Subcutaneous abdominal adipose tissue (tissue), 5 donors: Measurements from ENCODE around the gene LRP5.
"Not testable (repeated sequence)": the region's sequence is repeated elsewhere in the genome, so short reads cannot be mapped to it uniquely, and the experiment has no call there.

Experiments used
- H3K27ac ChIP-seq: one replicate; pipeline ENCODE4 v1.7.0; 2013; ENCODE audit warnings: low read depth, mild to moderate bottlenecking, inconsistent platforms, low read length, moderate library complexity
- H3K27me3 ChIP-seq, 5 donors: one replicate each; pipeline ENCODE4 v1.7.0; 2013; ENCODE audit warnings: low read length in 5 of 5, inconsistent platforms in 1 of 5; ENCODE audit not compliant: control insufficient read depth in 5 of 5, insufficient read depth in 4 of 5
- H3K36me3 ChIP-seq, 5 donors: one replicate each; pipeline ENCODE4 v1.7.0; 2013; ENCODE audit warnings: low read length in 5 of 5; ENCODE audit not compliant: control insufficient read depth in 5 of 5, insufficient read depth in 5 of 5
- H3K4me1 ChIP-seq, 5 donors: one replicate each; pipeline ENCODE4 v1.7.0; 2013; ENCODE audit warnings: low read length in 5 of 5, mild to moderate bottlenecking in 3 of 5, moderate library complexity in 1 of 5; ENCODE audit not compliant: control insufficient read depth in 5 of 5, insufficient read depth in 5 of 5
- H3K4me3 ChIP-seq, 5 donors: one replicate each; pipeline ENCODE4 v1.7.0; 2013; ENCODE audit warnings: low read length in 5 of 5, low read depth in 1 of 5
- H3K9ac ChIP-seq, 5 donors: one replicate each; pipeline ENCODE4 v1.7.0; 2013; ENCODE audit warnings: low read length in 5 of 5, mild to moderate bottlenecking in 4 of 5, moderate library complexity in 3 of 5
- H3K9me3 ChIP-seq, 5 donors: one replicate each; pipeline ENCODE4 v1.7.0; 2013; ENCODE audit warnings: low read length in 5 of 5; ENCODE audit not compliant: control insufficient read depth in 5 of 5
- donor health status: healthy.
- donor health status: healthy.
- donor health status: healthy.
- donor health status: healthy.
- donor health status: healthy.

Gene LRP5

DNA sequence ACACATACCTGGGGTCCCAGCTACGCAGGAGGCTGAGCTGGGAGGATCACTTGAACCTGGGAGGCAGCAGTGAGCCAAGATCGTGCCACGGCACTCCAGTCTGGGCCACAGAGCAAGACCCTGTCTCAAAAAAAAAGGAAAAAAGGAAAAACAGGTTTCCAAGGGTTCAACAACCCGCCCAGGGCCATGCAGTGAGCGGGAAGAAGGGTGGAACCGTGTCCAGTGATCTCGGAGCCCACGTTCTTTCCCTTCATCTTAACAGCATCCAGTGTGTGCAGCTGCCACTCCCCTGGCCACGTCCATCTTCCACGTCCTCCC, 14.9 kb upstream of the LRP5 start:
- Histone ChIP-seq H3K9me3 (no peaks in the 10 kb centered on the region), H3K4me3 (peak overlapping the region in 3 of 5 donors; percentile 36 to 40 (median 38)), H3K9ac (no peak overlapping the region), H3K27ac (no peak overlapping the region), H3K27me3 (no peaks in the 10 kb centered on the region), H3K36me3 (no peaks in the 10 kb centered on the region), H3K4me1 (peaks cover 1 to 26% (median 22%) of the 10 kb centered on the region in 5 donors)

DNA sequence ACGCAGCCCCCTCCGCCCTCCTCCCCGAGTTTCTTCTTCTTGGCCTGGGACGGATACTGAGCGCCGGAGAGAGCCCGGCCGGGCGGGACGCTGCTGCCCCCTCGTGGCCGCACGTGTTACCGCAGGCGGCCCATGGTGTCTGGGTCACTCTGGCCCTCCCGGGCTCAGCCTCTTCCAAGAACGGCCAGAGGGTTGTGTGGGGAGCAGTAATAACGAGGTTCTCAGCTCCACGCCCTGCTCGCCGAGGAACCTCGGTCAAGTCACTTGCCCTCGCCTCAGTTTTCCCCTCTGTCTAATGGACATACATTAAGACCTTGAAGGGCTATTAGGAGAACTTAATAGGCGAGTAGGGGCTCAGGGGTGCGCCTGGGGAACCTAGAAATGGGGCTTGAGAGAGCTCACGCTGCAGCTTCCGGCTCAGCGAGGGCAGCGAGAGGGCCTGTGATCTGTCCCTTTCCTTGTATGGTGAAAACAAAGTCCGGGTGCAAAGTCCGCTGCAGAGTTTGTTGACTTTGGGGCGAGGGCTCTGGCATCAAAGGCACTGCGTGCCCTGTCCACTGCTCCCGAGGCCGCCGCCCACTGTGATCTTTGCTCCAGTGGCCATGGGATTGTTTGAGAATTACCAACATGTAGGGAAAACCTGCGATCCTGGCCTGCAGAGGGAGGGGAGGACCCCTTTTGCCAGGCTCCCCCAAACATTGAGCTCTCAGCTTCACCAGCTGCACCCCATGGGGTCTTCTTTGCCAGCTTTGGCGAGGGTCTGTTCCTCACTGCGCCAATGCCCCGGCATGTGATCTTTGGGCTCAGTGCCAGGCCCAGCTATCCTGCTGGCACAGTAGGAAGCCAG, 14.4 kb upstream of the LRP5 start:
- H3K9ac ChIP-seq = peak overlapping the region in 1 of 5 donors; percentile 35
- no peaks in the 10 kb centered on the region for H3K9me3 ChIP-seq
- peaks cover 2 to 32% (median 28%) of the 10 kb centered on the region in 5 donors for H3K4me1 ChIP-seq
- no peaks in the 10 kb centered on the region for H3K27me3 ChIP-seq
- H3K36me3 ChIP-seq = no peaks in the 10 kb centered on the region
- peak overlapping the region in 2 of 5 donors; percentile 38 to 40 for H3K4me3 ChIP-seq
- no peak overlapping the region for H3K27ac ChIP-seq

DNA sequence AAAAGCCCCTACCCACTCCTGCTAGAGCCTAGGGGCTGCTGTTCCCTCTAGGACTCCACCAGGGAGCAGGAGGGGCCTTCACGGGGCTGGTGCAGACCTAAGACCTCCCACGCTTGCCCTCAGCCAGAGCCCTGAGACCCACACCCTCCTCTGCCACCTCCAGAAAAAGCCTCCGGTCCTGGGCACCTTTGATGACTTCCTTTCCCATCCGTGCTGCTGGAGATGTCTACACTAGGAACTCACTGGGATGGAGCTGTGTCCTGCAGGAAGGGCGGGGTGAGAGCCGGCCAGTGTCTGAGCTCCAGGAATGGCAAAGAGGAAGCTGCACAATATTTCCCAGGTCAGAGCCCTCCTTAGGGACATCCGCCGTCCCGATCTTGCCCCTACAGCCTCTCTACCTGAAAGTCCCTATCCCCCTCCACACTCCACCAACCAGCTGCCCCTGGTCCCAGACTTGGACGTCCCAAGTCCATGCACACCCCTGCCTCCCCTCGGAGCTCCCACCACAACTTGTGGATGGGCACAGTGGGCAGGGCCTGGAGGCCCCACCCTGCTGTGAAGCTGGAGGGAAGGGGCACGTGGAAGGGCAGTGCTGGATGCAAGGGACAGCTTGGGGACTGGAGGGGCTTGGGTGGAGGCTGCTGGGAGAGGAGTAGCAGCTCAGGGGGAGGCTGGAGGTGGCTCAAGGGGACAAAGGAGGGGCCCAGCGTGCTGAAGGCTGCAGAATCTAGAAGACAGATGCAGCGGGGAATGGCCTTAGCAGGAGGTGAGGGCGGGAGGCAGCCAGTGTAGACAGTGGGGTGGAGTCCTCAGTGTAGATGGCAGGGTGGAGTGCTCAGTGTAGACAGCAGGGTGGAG, 13.5 kb upstream of the LRP5 start:
- peak overlapping the region in 1 of 5 donors; percentile 35 for H3K9ac ChIP-seq
- H3K4me1 ChIP-seq = peaks cover 3 to 41% (median 34%) of the 10 kb centered on the region in 5 donors
- H3K4me3 ChIP-seq = no peak overlapping the region
- no peaks in the 10 kb centered on the region for H3K9me3 ChIP-seq
- no peaks in the 10 kb centered on the region for H3K36me3 ChIP-seq
- no peaks in the 10 kb centered on the region for H3K27me3 ChIP-seq
- H3K27ac ChIP-seq = no peak overlapping the region

DNA sequence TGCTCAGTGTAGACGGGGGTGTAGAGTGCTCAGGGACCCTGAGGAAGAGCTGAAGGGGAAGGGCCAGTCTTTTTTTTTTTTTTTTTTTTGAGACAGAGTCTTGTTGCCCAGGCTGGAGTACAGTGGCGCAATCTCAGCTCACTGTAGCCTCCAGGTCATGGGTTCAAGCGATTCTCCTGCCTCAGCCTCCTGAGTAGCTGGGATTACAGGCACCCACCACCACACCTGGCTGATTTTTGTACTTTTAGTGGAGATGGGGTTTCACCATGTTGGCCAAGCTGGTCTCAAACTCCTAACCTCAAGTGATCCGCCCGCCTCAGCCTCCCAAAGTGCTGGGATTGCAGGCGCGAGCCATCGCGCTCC, 12.9 kb upstream of the LRP5 start:
- H3K9ac ChIP-seq = not testable (repeated sequence)

DNA sequence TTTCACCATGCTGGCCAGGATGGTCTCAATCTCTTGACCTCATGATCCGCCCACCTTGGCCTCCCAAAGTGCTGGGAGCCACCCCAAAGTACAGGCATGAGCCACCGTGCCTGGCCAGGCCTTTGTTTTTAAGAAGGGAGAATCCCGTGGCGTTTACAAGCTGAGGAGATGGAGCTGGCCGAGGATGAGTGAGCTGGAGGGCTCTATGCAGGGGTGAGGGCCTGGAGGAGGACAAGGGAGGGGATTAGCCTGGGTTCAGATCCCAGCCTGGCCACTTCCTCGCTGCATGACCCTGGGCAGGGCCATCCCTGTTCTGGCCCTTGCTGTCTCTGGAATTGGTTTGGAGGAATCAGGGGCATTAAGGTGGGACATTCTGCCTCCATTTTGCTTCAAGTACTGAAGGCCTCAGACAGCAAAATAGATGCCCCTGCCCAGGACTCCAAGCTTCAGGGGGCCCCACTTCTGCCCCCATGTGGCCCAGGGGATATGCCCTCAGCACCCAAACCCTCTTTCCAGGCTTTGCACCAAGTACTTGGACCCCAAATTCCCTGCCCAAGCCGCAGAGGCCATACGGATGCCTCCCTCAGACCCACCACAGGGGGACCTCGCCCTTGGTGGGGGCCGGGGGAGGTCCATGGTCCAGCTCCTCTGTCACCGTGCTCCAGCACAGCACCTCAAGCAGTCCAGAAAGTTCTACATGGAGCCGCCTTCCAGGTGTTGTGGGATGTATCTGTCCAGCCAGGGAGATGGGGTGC, 12.1 kb upstream of the LRP5 start:
- H3K4me1 ChIP-seq = peaks cover 3 to 47% (median 40%) of the 10 kb centered on the region in 5 donors
- H3K4me3 ChIP-seq = no peak overlapping the region
- H3K36me3 ChIP-seq = no peaks in the 10 kb centered on the region
- H3K27ac ChIP-seq = no peak overlapping the region
- no peaks in the 10 kb centered on the region for H3K9me3 ChIP-seq
- no peaks in the 10 kb centered on the region for H3K27me3 ChIP-seq
- no peak overlapping the region for H3K9ac ChIP-seq

More for the DNA sequence above, 12.9 kb upstream of the LRP5 start:
- peaks cover 3 to 47% (median 40%) of the 10 kb centered on the region in 5 donors for H3K4me1 ChIP-seq
- not testable (repeated sequence) for H3K27me3 ChIP-seq, H3K9me3 ChIP-seq, H3K27ac ChIP-seq, H3K4me3 ChIP-seq, H3K36me3 ChIP-seq

DNA sequence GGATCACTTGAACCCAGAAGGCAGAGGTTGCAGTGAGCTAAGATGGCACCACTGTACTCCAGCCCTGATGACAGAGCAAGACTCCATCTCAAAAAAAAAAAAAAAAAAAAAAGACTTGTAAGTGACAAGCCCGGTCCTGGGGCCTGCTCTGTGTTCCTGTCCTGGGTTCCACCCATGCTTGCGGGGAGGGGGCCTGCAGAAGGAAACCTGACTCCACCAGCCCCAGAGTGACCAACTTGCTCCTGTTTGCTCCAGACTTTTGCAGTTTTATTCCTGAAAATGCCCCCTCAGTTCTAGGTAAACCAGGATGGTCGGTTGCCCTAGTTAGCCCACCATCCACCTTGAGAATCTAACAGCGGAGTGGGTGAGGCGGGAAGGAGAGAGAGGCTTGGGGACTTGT, 10.1 kb upstream of the LRP5 start:
- no peak overlapping the region for H3K4me3 ChIP-seq
- no peak overlapping the region for H3K27ac ChIP-seq
- no peak overlapping the region for H3K9ac ChIP-seq
- H3K9me3 ChIP-seq = no peaks in the 10 kb centered on the region
- H3K36me3 ChIP-seq = no peaks in the 10 kb centered on the region
- H3K4me1 ChIP-seq = peaks cover 3 to 51% (median 40%) of the 10 kb centered on the region in 5 donors
- H3K27me3 ChIP-seq = no peaks in the 10 kb centered on the region

DNA sequence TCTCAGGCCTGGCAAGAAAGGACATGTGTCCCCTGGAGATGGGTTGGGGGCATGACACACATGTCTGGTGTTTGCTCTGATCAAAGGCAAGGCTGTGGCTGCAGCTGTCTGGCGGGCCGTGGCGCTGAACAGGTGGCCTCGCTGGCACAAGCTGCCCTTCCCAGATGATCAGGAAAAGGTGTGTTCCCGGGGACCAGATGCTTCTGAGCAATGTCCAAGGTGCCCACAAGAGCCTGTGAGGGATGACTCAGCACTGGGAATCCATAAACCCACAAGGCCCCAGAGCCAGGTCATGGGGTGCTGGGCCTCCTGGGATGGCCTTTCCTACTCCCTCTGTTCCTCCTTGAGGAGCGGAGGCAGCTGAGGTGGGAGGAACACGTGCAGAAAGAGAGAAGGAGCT, 9.7 kb upstream of the LRP5 start:
- Histone ChIP-seq H3K36me3 (no peaks in the 10 kb centered on the region), H3K4me3 (no peak overlapping the region), H3K27ac (no peak overlapping the region), H3K9ac (peak overlapping the region in 1 of 5 donors; percentile 21), H3K4me1 (peaks cover 3 to 47% (median 35%) of the 10 kb centered on the region in 5 donors), H3K27me3 (no peaks in the 10 kb centered on the region), H3K9me3 (no peaks in the 10 kb centered on the region)

DNA sequence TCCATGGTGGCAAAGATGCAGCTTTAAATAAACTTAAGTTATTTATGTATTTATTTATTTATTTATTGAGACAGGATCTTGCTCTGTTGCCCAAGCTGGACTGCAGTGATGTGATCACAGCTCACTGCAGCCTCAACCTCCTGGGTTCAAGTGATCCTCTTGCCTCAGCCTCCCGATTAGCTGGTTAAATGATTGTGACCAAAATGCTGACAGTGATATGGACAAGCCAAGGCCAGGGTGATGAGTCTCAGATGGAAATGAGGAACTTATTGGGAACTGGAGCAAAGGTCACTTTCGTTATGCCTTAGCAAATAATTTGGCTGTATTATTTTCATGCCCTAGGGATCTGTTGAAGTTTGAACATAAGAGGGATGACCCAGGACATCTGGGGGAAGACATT, 9.3 kb upstream of the LRP5 start:
- no peak overlapping the region for H3K27ac ChIP-seq
- H3K9ac ChIP-seq = peak overlapping the region in 1 of 5 donors; percentile 21
- H3K36me3 ChIP-seq = no peaks in the 10 kb centered on the region

DNA sequence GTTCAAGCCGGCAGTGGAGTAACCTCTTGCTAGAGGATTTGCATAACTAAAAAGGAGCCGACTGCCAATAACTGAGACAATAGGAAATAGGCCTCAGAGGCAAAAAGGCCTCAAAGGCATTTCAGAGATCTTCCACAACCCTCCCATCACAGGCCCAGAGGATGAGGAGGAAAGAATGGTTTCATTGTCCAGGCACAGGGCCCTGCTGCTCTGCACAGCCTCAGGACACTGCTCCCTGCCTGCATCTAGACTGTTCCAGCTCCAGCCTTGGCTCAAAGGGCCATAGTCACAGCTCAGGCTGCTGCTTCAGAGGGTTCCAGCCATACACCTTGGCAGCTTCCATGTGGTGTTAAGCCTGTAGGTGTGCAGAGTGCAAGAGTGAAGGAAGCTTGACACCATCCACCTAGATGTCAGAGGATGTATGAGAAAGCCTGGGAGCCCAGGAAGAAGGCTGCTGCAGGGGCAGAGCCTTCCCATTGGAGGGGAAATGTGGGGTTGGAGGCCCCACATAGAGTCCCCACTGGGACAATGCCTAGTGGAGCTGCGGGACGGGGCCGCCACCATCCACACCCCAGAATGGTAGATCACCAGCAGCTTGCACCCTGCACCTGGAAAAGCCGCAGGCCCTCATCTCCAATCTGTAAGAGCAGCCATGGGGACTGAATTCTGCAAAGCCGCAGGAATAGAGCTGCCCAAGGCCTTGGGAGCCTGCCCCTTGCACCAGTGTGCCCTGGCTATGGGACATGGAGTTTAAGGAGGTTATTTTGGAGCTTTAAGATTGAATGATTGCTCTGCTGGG, 8.2 kb upstream of the LRP5 start:
- Histone ChIP-seq H3K4me3 (no peak overlapping the region), H3K4me1 (peaks cover 2 to 37% (median 25%) of the 10 kb centered on the region in 5 donors), H3K9ac (no peak overlapping the region), H3K9me3 (no peaks in the 10 kb centered on the region), H3K27ac (no peak overlapping the region), H3K36me3 (no peaks in the 10 kb centered on the region), H3K27me3 (no peaks in the 10 kb centered on the region)

More for the DNA sequence above, 9.3 kb upstream of the LRP5 start:
- no peaks in the 10 kb centered on the region for H3K27me3 ChIP-seq
- no peaks in the 10 kb centered on the region for H3K9me3 ChIP-seq
- H3K4me3 ChIP-seq = peak overlapping the region in 1 of 5 donors; percentile 22
- H3K4me1 ChIP-seq = peaks cover 3 to 47% (median 34%) of the 10 kb centered on the region in 5 donors
